Measurements from ENCODE around the gene PRKCG. TPM values are rescaled to one million over a fixed set of nuclear protein-coding genes. Genes with fewer than 3 reads are reported as not detected.
"Not testable (repeated sequence)": the region's sequence is repeated elsewhere in the genome, so short reads cannot be mapped to it uniquely, and the experiment has no call there.

PRKCG gene
- total RNA-seq, 1 donor from 2014 or later: 0.08 TPM

DNA sequence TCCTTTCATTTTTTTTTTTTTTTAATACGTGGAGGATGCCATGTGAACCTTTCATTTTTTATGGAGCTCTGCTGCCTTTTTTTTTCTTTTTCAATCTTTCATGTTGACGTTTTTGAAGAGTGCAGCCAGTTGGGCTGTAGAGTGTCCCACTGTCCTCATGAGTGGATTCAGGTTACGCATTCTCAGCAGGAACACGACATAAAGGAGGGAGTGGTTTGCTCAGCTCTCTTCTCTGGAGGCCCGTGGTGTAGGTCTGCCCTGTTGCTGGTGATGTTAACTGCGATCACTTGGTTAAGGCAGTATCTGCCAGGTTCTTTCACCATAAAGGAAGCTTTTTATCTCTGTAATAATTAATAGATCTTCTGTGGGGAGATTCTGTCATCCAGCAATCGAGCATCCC is 54.0 kb downstream of the PRKCG start:
- no peak for DNase-seq (ENCODE audit: low spot score)
- ATAC-seq: no peak

DNA sequence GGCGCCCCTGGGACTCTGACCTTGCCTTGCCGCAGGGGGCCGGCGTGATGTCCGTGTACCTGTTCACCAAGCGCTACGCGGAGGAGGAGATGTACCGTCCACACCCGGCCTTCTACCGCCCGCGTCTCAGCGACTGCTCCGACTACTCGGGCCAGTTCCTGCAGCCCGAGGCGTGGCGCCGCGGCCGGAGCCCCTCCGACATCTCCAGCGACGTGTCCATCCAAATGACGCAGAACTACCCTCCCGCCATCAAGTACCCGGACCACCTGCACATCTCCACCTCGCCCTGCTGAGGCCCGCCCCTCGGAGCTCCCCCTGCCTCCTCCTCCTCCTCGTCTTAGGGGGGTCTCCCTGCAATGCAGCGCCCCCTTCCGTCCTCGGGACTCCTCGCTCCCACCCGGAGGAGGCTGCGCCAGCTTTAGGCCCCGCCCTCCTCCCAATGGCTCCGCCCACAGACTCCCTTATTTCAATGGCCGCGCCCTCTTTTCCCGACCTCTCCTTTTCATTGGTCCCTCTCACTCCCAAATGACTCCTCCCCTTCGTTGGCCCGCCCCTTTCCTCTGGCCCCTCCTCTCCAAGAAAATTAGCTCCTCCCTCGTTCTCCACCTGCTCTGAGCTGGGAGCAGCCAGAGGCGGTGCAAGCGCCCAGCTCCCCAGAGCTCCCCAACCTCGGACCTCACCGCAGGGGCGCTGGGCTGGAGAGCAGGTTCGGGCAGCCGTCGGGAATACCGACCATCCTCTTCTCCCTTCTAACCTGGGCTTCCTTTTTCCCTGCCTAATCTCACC is 60.2 kb downstream of the PRKCG start:
- ATAC-seq: no peak
- no peak for DNase-seq (ENCODE audit: low spot score)

DNA sequence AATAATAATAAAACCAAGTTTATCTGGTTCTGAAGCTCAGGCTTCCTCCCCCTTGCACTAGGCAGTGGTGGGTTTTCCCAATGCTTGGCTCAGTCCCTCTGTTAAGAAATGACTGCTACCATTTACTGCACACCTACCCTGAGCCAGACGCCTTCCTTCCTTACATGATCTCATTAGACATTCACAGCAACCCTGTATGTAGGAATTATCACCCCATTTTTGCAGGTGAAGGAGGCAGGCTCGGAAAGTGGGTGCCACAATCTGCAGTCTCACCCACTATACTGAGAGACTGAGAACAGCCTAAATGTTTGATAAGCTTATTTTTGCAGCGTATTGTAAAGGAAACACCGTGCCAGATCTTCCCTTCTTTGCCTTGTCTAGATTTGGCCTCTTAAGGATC is 62.4 kb downstream of the PRKCG start:
- DNase-seq (ENCODE audit: low spot score): no peak
- ATAC-seq: no peak

- DNase-seq (ENCODE audit: low spot score) (no peak), ATAC-seq (no peak)
Measured at GRCh38 chr19:53944933-53945332, 62.9 kb downstream of the PRKCG start.

- no peak for ATAC-seq
- no peak for DNase-seq (ENCODE audit: low spot score)
Measured at GRCh38 chr19:53945441-53945840, 63.4 kb downstream of the PRKCG start.

DNA sequence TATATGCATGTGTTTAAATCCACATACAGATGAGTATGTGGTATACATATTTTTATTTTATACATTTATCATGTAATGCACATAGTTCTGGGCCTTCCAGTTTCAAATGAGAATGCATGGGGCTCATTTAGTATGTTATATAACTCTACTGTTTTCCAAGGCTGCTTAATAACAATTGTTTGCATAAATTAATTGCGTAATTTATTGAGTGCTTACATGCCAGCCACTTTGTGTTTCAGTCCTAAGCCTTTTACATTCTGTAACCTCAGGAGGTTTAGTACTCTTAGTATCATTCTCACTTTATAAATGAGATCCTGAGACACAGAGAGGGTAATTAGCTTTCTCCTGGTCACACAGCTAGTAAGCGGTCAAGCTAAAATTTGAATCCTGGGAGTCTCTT is 64.0 kb downstream of the PRKCG start:
- ATAC-seq (no peak), DNase-seq (ENCODE audit: low spot score) (no peak)

DNA sequence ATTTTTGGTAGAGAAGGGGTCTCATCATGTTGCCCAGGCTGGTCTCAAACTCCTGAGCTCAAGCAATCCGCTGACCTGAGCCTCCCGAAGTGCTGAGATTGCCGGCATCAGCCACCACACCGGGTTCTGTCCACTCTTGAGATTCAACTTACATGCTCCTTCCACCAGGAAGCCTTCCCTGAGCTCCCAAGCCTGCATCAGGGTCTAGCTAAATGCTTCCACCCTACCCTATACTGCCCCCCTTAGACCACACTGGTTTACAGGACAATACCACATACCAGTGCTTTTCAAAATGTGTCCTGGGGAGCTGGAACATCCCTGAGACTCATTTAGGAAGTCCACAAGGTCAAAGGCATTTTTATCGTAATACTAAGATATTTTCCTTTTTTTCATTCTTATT is 65.6 kb downstream of the PRKCG start:
- ATAC-seq: no peak
- no peak for DNase-seq (ENCODE audit: low spot score)

GRCh38 chr19:53948611-53949010 is 66.6 kb downstream of the PRKCG start:
- DNase-seq (ENCODE audit: low spot score); ATAC-seq: not testable (repeated sequence)

DNA sequence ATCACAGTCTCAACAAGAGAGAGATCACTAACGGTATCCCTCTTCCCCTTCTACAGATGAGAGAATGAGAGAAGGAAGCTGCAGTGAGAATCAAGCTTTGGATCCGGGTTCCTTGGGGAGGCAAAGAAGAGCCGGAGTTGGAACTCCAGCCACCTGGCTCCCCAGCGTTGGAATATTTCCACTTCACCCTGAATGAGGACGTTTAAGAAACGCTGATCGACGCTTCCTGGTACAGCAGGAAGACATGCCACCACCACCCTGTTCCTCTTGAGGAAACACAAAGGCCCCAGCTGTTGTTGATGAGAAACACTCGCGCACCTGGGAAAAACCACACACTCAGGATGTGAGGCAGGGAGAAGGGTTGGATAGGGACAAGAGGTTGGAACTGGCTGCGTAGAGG is 69.4 kb downstream of the PRKCG start:
- DNase-seq (ENCODE audit: low spot score) (no peak), ATAC-seq (no peak)

DNA sequence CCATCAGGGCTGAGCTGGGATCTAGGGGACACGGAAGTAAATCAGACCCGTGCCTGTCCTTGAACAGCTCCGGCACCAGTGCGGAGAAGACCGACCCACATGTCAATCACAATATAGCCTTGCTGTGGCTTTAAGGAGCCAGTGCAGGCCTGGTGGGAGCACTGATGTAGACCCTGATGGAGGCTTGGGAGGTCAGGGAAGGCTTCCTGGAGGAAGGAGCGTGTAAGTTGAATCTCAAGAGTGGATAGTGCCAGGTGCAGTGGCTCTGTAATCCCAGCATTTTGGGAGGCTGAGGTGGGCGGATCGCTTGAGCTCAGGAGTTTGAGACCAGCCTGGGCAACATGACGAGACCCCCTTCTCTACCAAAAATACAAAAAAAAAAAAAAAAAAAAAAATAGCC is 70.0 kb downstream of the PRKCG start:
- ATAC-seq (no peak), DNase-seq (ENCODE audit: low spot score) (no peak)

DNA sequence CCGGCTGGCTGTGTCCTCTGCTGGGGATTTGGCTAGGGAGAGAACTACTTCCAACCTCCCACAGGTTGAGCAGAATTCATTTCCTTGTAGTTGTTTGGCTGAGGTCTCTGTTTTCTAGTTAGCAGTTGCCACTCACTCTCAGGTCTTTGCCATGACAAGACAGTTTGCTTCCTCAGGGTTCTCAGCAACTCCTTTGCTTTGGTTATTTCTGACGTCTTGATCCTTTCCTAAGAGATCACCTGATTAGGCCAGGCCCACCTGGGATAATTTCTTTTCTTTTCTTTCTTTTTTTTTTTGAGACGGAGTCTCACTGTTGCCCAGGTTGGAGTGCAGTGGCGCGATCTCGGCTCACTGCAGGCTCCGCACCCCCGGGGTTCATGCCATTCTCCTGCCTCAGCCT is 71.4 kb downstream of the PRKCG start:
- DNase-seq (ENCODE audit: low spot score) (no peak), ATAC-seq (no peak)

Other genes starting within 250 kb of the PRKCG start
- 0.28 TPM for gene NLRP12, start 57.9 kb upstream of the PRKCG start, total RNA-seq
- 15.2 TPM for gene MYADM, start 14.3 kb upstream of the PRKCG start, total RNA-seq
- gene CACNG7, start 27.1 kb downstream of the PRKCG start, total RNA-seq: not detected
- not detected for gene CACNG8, start 80.7 kb downstream of the PRKCG start, total RNA-seq
- gene CACNG6, start 109.4 kb downstream of the PRKCG start, total RNA-seq: not detected
- not detected for gene VSTM1, start 181.7 kb downstream of the PRKCG start, total RNA-seq
- gene TARM1, start 199.2 kb downstream of the PRKCG start, total RNA-seq: not detected
- 0.91 TPM for gene OSCAR, start 218.6 kb downstream of the PRKCG start, total RNA-seq
- 74.5 TPM for gene NDUFA3, start 220.7 kb downstream of the PRKCG start, total RNA-seq
- 4.3 TPM for gene TFPT, start 233.5 kb downstream of the PRKCG start, total RNA-seq
- 23.2 TPM for gene PRPF31, start 233.6 kb downstream of the PRKCG start, total RNA-seq